GM21423 (cell line): ENCODE data around the gene SCARB1.

Source experiments
- ATAC-seq: cut with Tn5 transposase; IDR thresholded peaks from one replicate; pipeline ENCODE4 v1.9.1; 2021; ENCODE audit warnings: mild to moderate bottlenecking, moderate library complexity; ENCODE audit not compliant: unreplicated experiment

Gene SCARB1

DNA sequence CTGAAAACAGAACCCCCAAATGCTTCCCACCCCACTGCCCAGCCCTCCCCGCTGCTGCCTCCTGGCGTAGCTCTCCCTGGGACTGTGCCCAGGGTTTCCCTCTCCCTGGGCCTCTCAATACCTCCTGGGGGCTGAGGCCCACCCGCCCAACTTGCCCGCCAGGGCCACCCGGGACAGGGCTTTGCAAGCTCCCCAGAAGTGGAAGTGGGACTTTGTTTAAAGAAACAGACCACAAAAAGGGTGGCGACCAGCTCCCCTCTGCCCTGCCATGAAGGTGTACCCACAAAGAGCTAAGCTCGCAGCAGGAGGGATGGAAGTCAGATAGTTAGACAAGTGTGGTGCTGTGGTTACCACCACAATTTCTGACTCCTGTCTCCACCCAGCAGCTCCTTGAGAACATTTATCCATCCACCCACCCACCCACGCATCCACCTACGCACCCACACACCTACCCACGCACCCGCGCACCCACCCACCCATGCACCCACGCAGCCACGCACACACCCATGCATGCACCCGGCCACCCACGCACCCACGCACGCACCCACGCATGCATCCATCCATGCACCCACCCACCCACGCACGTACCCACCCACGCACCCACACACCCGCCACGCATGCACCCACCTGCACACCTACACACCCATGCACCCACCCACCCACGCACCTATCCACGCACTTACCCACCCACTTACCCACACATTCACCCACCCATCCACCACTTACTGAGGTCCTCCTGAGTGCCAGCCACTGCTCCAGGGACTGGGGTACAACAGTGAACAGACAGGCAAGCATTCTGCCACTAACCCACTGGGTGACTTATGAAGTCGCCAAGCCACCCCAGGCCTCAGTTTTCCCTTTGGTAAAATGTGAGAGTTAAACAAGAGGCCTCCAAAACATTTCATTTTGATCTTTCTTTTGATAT, 127.3 kb downstream of the SCARB1 start:
- no peak for ATAC-seq

GRCh38 chr12:124734224-124734788, 129.4 kb downstream of the SCARB1 start:
- ATAC-seq, result no peak

DNA sequence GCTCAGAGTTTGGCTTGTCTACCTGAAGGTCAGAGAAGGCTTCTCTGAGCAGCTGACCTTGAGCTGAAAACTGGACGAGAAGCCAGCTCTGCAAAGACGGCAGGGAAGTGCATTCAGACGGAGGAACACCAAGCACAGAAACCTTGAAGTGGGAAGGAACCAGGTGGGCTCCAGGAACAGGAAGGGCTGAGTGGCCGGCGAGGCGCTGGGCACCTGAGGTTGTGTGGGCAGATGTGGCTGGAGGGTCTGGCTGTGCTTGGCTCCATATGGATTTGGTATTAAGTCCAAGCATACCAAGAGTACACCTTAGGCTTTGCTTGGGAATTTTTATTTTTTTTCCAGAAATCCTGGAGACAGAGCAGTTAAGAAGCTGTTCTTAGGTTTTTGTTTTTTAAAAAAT, 130.6 kb downstream of the SCARB1 start:
- ATAC-seq, result no peak

GRCh38 chr12:124732275-124733075, 131.2 kb downstream of the SCARB1 start:
- ATAC-seq, result no peak

DNA sequence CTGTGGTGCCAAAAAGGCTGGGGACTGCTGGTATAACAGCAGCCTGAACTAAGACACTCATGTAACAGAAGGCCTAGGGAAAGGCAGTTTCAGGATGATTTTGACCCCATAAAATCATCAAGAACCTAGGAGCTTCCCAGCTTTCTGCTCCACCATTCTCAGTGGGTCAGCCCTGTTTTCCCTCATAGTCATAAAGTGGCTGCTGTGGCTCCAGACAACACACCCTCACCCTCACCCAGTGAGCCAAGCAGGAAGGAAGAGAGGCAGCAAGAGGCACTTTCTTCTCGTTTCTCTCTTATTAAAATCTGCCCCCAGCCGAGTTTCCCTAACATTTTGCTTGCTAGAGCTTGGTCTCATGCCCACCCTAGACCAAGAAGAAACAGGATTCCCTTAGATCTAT, 131.8 kb downstream of the SCARB1 start:
- ATAC-seq, result no peak

GRCh38 chr12:124730455-124730932, 133.2 kb downstream of the SCARB1 start:
- no peak for ATAC-seq

DNA sequence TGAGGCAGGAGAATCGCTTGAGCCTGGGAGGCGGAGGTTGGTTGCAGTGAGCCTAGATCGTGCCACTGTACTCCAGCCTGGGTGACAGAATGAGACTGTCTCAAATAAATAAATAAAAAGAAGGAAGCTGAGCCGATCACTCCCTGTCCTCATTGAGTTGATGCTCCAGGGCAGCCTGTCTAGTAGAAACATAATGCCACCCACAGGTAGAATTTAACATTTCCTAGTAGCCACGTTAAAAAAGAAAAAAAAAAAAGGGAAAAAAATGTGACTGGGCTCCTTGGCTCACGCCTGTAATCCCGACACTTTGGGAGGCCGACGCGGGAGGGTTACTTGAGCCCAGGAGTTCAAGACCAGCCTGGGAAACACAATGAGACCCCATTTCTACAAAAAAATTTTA, 135.7 kb downstream of the SCARB1 start:
- ATAC-seq, result no peak

- ATAC-seq, result no peak
Observed at GRCh38 chr12:124727264-124727800, 136.3 kb downstream of the SCARB1 start.
